ENCODE data around the gene VPS13D.

The VPS13D gene

GRCh38 chr1:12443151-12443550, 213.3 kb downstream of the VPS13D start:
- no peak for TF ChIP-seq CTCF (IDR thresholded peaks at IDR 0.05; ENCODE audit: control extremely low read depth, extremely low read depth, low read depth, missing control alignments)
- ChIA-PET POLR2A (no interaction called here), CTCF (no interaction called here)
- no peak for DNase-seq (ENCODE audit: extremely low spot score)

GRCh38 chr1:12444329-12444841, 214.6 kb downstream of the VPS13D start:
- CTCF ChIA-PET: no interaction called here
- no peak for DNase-seq (ENCODE audit: extremely low spot score)
- POLR2A ChIA-PET: no interaction called here
- TF ChIP-seq CTCF (IDR thresholded peaks at IDR 0.05; ENCODE audit: control extremely low read depth, extremely low read depth, low read depth, missing control alignments): no peak

- POLR2A ChIA-PET: no interaction called here
- no peak for TF ChIP-seq CTCF (IDR thresholded peaks at IDR 0.05; ENCODE audit: control extremely low read depth, extremely low read depth, low read depth, missing control alignments)
- DNase-seq (ENCODE audit: extremely low spot score): no peak
- CTCF ChIA-PET: no interaction called here
These were observed 215.4 kb downstream of the VPS13D start for GRCh38 chr1:12445257-12445656.

GRCh38 chr1:12446593-12446992, 216.8 kb downstream of the VPS13D start:
- no peak for TF ChIP-seq CTCF (IDR thresholded peaks at IDR 0.05; ENCODE audit: control extremely low read depth, extremely low read depth, low read depth, missing control alignments)
- ChIA-PET POLR2A (no interaction called here), CTCF (interaction anchor here (1.3 to 1.5 kb wide), 2 partner anchors 8 to 20 kb away, joined by 4 to 9 read pairs; no protein-coding TSS in a partner anchor)
- no peak for DNase-seq (ENCODE audit: extremely low spot score)

- DNase-seq (ENCODE audit: extremely low spot score): no peak
- no peak for TF ChIP-seq CTCF (IDR thresholded peaks at IDR 0.05; ENCODE audit: control extremely low read depth, extremely low read depth, low read depth, missing control alignments)
- ChIA-PET CTCF (interaction anchor here (0.7 to 1.5 kb wide), 4 partner anchors 9 to 62 kb away, joined by 3 to 9 read pairs (median 4); no protein-coding TSS in a partner anchor), POLR2A (no interaction called here)
These were observed 217.5 kb downstream of the VPS13D start for GRCh38 chr1:12447307-12447706.

GRCh38 chr1:12447849-12448312, 218.1 kb downstream of the VPS13D start:
- ChIA-PET POLR2A (no interaction called here), CTCF (interaction anchor here (0.7 to 1.3 kb wide), 3 partner anchors 9 to 62 kb away, joined by 3 to 9 read pairs (median 3); no protein-coding TSS in a partner anchor)
- no peak for TF ChIP-seq CTCF (IDR thresholded peaks at IDR 0.05; ENCODE audit: control extremely low read depth, extremely low read depth, low read depth, missing control alignments)
- DNase-seq (ENCODE audit: extremely low spot score): no peak
